Activated naive CD8-positive, alpha-beta T cell treated with anti-CD3 and anti-CD28 coated beads, Interleukin-2, amount 50 U/mL, for 24 hours (primary cell): ENCODE measurements around the gene PRKAG1.
A peak's percentile ranks its signal among the peaks of the same experiment; 100 is the strongest.
"Not testable (repeated sequence)": the region's sequence is repeated elsewhere in the genome, so short reads cannot be mapped to it uniquely, and the experiment has no call there.

Source experiments
- ATAC-seq: fragments of 150-1000 bp; cut with Tn5 transposase; one replicate; pipeline ENCODE4 v1.10.0; 2021
- DNase-seq: peaks from one replicate; pipeline ENCODE4 v3.0.0; 2021
- H3K27ac Mint-ChIP-seq: one replicate; pipeline ENCODE4 v1.8.0; 2021; ENCODE audit warnings: mild to moderate bottlenecking, mixed read lengths
- H3K27me3 Mint-ChIP-seq: one replicate; pipeline ENCODE4 v1.8.0; 2021; ENCODE audit warnings: mixed read lengths
- H3K36me3 Mint-ChIP-seq: one replicate; pipeline ENCODE4 v1.8.0; 2021; ENCODE audit warnings: low read depth, mixed read lengths
- H3K4me1 Mint-ChIP-seq: one replicate; pipeline ENCODE4 v1.8.0; 2021; ENCODE audit warnings: mixed read lengths
- H3K4me3 Mint-ChIP-seq: one replicate; pipeline ENCODE4 v1.8.0; 2021; ENCODE audit warnings: mild to moderate bottlenecking, moderate library complexity, mixed read lengths
- H3K9me3 Mint-ChIP-seq: one replicate; pipeline ENCODE4 v1.8.0; 2021; ENCODE audit warnings: mixed read lengths

Gene PRKAG1

DNA sequence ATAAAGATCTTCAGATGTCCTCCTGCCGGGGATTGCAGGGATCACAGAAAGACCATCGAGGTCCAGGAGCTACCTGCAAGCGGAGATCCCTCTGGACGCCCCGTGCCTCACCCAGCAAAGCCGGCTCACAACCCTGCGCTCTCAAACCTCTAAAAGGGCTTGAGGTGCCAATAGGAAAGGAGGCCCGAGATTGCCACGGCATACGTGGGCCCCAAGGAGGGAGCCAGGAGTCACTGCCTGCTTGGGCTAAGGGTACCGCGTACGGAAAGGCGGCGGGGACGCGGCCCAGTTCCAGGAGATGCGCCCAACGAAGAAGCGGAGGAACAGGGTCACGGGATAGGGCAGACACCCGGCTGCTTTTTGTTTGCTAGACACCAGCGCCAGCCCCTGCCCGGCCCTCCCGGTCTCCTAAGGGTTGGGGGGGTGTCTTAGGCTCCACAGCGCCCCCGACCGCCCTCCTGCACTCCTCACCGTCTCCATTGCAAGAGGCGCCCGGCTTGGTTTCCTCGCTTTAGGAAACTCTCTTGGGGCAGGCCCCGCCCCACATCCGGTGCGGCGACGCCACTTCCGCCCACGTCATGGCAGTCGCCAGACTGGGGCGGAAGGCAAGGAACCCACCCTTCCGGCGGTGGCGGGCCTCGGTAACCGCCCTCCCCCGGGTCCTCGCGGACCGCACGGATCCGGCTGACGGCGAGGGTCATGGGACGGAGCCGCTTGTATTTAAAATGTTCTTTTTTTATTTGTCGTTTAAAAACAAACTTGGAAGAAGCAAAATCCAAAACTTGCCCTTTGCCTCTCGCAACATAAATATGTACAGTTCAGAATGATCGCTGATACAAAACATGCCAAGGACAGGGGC is at the start of gene PRKAG1:
Gene PRKAG1, minus strand, starts transcription at position 516 of the 859 bp plus-strand sequence. Its CDS starts 36 bp downstream, at position 480.
- Mint-ChIP-seq H3K27me3 (no peaks in the 10 kb centered on the region), H3K9me3 (no peaks in the 10 kb centered on the region), H3K36me3 (peaks cover 30% of the 10 kb centered on the region), H3K4me3 (peak within 1 kb of the TSS; percentile 91), H3K27ac (peak within 1 kb of the TSS; percentile 94), H3K4me1 (peaks cover 36% of the 10 kb centered on the region)
- DNase-seq (peak; percentile 96), ATAC-seq (peak; percentile 85)

DNA sequence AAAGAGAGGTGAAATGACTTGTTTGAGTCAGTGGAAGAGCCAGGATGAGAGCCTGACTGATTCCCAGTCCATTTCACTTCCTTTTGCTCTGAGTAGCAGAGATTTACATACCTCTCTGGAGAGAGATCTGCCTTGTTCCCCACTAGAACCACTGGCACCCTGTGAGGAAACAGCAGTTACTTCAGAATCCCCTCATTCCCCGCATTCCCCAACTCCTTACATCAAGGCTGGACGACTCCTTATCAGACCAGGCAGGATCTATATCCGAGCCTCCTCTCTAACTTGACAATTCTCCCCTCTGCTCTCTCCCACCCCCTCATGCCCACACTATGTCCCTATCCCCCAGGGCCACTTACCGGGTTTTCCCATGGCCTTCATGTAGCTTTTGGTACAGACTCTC is 47.5 kb upstream of the PRKAG1 start:
- Mint-ChIP-seq H3K27me3 (no peaks in the 10 kb centered on the region), H3K36me3 (peaks cover 7% of the 10 kb centered on the region), H3K4me1 (peaks cover 28% of the 10 kb centered on the region), H3K9me3 (no peaks in the 10 kb centered on the region), H3K27ac (no peak overlapping the region), H3K4me3 (no peak overlapping the region)
- DNase-seq (no peak), ATAC-seq (no peak)

DNA sequence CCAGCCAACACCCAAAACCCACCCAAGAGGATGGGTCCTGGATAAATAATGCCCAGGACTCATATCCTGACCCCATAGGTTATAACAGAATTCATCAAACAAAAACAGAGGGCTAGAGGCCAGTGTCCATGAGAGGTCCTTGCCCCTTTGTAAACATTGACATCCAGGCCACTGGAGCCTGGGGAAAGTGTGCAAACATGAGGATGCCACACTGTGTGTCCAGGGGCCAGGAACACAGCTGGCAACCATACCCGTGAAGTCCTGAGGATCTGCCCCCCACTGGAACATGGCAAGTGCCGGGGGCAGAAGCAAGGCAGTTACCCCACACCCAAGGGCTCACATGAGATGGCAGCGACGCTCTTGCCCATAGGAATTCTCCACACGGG is 46.2 kb upstream of the PRKAG1 start:
- peaks cover 22% of the 10 kb centered on the region for H3K4me1 Mint-ChIP-seq
- H3K36me3 Mint-ChIP-seq: peaks cover 7% of the 10 kb centered on the region
- no peak overlapping the region for H3K4me3 Mint-ChIP-seq
- H3K9me3 Mint-ChIP-seq: no peaks in the 10 kb centered on the region
- H3K27ac Mint-ChIP-seq: no peak overlapping the region
- no peak for ATAC-seq
- H3K27me3 Mint-ChIP-seq: no peaks in the 10 kb centered on the region
- no peak for DNase-seq

DNA sequence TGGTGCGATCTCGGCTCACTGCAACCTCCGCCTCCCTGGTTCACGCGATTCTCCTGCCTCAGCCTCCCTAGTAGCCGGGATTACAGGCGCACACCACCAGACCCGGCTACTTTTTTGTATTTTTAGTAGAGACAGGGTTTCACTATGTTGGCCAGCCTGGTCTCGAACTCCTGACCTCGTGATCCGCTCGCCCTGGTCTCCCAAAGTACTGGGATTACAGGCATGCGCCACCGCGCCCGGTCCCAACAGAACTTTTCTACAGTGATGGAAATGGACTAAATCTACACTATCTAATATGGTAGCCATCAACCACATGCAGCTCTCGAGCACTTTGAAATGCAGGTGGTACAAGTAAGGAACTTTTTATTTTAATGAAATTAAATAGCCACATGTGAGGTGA is 43.3 kb upstream of the PRKAG1 start:
- Mint-ChIP-seq H3K4me3 (peak overlapping the region; percentile 95), H3K4me1 (peaks cover 29% of the 10 kb centered on the region)
- not testable (repeated sequence) for H3K27ac Mint-ChIP-seq, DNase-seq, H3K27me3 Mint-ChIP-seq, ATAC-seq, H3K9me3 Mint-ChIP-seq, H3K36me3 Mint-ChIP-seq

DNA sequence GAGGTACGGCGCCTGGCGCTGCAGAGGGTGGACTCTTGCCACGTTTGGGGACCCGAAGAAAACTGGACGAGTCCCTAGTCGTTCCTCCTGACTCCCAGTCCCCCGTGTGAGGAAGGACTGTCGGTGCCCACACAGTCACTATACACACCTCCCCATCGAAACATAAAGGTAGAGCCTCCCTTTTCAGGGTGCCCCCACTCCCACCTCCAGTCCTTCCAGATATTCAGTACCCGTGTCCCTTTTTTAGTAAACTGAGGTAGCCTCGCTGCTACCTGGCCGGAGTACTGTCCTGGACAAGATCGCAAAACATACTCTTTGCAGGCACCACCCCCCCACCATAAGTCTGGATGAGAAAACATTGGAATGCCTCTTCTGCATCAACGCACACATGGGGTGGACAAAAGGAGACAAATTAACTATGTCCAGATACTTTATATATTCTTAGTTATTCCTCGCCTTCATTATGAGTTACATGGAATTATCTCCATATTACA is 42.6 kb upstream of the PRKAG1 start:
- H3K36me3 Mint-ChIP-seq: peaks cover 7% of the 10 kb centered on the region
- ATAC-seq (no peak), DNase-seq (no peak)
- peak overlapping the region; percentile 95 for H3K27ac Mint-ChIP-seq
- H3K4me3 Mint-ChIP-seq: peak overlapping the region; percentile 95
- H3K9me3 Mint-ChIP-seq: no peaks in the 10 kb centered on the region
- H3K27me3 Mint-ChIP-seq: no peaks in the 10 kb centered on the region
- peaks cover 37% of the 10 kb centered on the region for H3K4me1 Mint-ChIP-seq

DNA sequence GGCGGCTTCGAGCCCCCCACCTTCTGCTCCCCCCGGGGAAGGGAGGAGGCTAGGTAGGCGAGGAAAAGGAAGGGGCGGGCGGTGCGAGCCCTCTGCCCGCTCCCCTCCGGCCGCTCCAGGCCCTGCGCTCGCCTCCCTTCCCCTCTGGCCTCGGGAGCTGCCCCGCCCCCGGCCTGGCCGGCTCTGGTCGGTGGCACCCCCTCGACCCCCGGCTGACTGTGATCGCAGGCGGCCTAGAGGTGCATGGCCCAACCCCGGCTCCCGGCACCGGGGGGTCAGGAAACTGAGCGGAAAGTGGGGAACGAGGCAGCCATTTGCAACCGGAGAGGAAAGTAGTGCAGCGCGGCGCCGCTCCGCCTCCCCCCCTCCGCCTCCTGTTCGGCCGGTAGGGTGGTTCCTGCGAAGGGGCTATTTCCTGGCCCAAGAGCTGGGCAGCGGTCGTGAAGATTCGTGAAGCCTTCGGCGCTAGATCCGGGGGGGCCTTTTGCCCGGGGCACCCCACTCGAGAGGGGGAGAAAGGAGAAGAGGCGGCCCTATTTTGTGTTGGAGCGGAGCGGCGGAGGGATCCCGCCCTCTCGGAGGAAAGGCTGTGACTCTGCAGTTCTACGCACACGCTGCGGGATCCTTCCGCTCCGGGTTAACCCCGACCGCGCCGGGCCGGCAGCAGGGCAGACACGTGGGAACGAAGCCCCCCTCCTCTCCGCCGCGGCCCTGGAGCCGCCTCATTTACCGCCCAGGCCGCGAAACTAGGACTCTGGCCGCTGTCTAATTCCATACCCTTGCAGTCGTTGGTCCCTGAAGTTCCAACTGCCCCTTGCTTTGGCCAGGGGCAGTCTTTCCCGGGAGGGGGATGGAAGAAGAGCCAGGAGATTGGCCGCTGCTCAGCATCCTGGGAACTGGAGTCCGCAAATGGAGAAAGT is 41.9 kb upstream of the PRKAG1 start, which contains the start of gene KMT2D:
Gene KMT2D, minus strand, starts transcription at position 558 of the 920 bp plus-strand sequence. CDS start 5,470 bp downstream, outside the sequence.
- H3K36me3 Mint-ChIP-seq: peaks cover 12% of the 10 kb centered on the region
- no peaks in the 10 kb centered on the region for H3K27me3 Mint-ChIP-seq
- peak within 1 kb of the TSS; percentile 97 for H3K4me3 Mint-ChIP-seq
- peak; percentile 89 for DNase-seq
- ATAC-seq: peak; percentile 78
- H3K9me3 Mint-ChIP-seq: no peaks in the 10 kb centered on the region
- H3K27ac Mint-ChIP-seq: peak within 1 kb of the TSS; percentile 95
- peaks cover 44% of the 10 kb centered on the region for H3K4me1 Mint-ChIP-seq

DNA sequence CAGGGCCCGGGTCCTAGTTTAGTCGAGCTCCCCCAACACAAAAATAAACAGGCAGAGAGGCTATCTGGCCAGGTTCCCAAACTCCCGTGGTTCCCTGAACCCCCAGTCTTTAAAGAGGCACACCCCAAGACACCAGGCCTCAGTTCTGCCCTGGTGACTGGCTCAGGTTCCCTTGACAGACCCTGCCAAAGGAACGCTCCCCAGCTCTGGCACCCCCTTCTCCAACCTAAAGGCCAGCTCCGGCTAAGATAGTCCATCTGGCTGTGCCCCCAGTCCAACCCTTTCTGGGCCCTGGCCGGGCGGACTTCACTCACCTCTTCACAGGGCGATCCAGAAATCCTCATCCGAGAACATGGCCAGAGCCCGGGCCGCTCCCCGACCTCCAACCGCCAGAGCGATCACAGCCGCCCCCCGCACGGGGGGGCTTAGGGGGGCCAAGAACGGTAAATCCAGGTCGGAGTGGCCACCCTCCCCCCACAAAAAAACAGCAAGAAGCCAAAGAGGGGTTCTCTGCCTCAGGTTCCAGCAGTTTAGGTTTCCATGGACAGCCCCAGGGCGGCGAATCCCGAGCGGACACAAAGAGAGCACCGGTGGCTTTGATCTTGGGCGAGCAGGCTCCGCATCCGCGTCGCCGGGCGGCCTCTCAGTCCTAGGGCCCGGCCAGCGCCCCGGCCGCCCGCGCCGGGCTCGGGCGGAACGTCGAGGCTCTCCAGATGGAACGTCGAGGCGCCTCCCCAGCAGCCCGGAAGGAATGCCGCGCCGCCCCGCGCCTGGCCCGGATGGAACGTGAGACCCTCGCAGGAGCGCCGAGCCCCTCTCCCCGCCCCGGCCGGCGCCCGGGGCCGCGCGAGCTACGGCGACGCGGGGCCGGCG is 41.0 kb upstream of the PRKAG1 start:
- Mint-ChIP-seq H3K4me1 (peaks cover 53% of the 10 kb centered on the region), H3K27me3 (no peaks in the 10 kb centered on the region), H3K27ac (peak overlapping the region; percentile 90), H3K36me3 (peaks cover 16% of the 10 kb centered on the region), H3K9me3 (no peaks in the 10 kb centered on the region), H3K4me3 (peak overlapping the region; percentile 97)
- ATAC-seq (peak; percentile 5), DNase-seq (peak; percentile 29)

DNA sequence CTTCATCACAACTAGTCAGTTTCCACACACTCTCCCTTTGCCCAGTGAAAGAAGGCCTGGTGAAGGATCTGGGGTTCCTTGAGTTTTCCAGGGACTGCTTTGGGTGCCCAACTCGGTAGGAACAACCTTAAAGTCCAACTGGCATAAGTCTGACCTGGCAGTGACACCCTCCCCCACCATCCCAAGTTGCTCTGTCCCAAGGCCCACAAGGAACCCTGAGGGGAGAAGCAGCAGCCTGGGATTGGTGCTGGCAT is 40.4 kb upstream of the PRKAG1 start:
- no peaks in the 10 kb centered on the region for H3K27me3 Mint-ChIP-seq
- peak overlapping the region; percentile 97 for H3K4me3 Mint-ChIP-seq

DNA sequence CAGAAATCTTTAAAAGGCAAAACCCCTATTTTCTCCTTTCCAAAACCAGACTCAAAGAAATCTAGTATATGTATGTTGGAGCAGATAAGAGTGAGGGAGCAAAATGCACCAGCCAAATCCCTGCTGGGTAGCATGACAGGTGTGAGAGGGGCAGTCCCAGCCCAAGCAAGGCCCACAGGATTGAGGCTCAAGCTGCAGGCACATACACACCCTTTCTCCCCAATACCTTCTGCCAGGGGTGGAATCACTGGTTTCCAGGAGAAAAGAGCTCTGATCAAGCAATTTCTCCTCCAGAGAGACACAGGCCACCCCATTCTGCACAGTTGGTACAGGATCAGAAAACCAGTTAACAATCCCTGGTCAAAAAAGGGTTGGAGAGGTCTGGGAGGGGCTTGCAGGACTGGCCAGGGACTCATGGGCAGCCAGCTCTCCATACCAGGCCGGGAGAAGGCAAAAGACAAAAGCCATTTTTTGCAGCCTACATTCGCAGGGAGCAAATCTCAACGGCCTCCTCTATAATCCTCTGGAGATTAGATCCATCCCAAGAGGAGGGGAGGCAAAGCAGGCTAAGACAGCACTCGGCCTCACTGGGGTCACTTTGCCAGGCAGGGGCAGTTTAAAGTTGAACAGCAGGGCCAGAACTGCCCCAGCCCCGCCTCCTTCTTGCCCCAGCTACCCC is 39.9 kb upstream of the PRKAG1 start:
- H3K27me3 Mint-ChIP-seq: no peaks in the 10 kb centered on the region
- H3K27ac Mint-ChIP-seq: peak overlapping the region; percentile 90
- no peaks in the 10 kb centered on the region for H3K9me3 Mint-ChIP-seq
- DNase-seq (no peak), ATAC-seq (no peak)
- peak overlapping the region; percentile 97 for H3K4me3 Mint-ChIP-seq
- peaks cover 51% of the 10 kb centered on the region for H3K4me1 Mint-ChIP-seq
- peaks cover 23% of the 10 kb centered on the region for H3K36me3 Mint-ChIP-seq

More for the DNA sequence above, 40.4 kb upstream of the PRKAG1 start:
- H3K9me3 Mint-ChIP-seq: no peaks in the 10 kb centered on the region
- H3K4me1 Mint-ChIP-seq: peaks cover 53% of the 10 kb centered on the region
- no peak for ATAC-seq
- peak overlapping the region; percentile 90 for H3K27ac Mint-ChIP-seq
- DNase-seq: peak; percentile 12
- H3K36me3 Mint-ChIP-seq: peaks cover 19% of the 10 kb centered on the region

DNA sequence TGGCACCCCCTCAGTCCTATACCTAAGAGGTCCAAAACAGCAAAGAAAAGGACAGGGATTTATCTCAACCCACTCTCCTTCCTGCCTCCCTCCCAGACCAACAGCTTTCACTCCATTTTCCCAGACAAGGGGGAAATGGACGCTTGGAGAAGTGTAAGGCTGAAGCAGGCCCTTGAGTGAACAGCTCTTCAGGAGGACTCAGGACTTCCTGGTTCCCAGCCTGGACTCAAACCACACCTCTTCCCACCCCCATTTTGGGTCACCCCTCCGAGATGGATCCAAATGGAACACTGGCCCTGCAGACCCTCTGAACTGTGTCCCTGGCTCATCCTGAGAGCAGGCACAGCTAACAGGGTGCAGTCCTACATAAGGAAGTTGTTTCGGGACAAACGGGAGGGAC is 39.3 kb upstream of the PRKAG1 start:
- Mint-ChIP-seq H3K27ac (peak overlapping the region; percentile 61), H3K9me3 (no peaks in the 10 kb centered on the region), H3K4me1 (peaks cover 51% of the 10 kb centered on the region), H3K4me3 (peak overlapping the region; percentile 97), H3K27me3 (no peaks in the 10 kb centered on the region), H3K36me3 (peaks cover 27% of the 10 kb centered on the region)
- DNase-seq (no peak), ATAC-seq (no peak)

DNA sequence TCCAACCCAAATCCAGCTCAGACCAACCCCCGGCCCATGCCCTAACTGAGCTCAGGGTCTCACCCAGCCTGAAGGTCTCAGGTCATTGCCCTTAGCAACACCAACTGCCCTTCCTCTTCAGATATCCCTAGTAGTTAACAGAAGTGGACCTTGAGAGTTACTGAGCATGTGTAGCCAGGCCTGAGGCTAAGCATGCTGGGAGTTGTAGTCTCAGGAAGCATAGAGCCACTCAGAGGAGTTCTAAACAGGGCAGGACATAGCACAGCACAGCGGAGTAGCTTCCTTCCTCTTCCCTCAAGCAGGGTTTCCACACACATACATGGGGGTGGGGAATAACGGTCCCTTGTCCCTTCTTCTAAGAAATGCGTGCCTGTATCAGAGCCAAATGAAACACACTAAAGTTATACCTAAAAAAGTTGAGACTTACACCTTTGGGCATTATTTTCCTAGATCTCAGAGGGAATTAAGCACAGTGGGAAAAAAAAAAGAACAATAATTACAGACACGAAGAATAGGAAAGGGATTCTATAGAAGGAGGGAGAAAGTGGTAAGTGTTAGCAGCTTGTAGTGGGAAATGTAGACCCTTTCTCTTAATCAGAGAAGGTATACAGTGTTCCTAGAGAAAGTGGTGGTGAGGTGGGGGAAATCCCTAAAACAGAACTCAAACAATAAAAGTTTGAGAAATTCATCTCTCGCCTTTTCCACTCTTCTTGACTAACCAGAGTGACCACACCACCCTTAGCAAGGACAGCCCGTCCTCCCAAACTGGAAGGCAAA is 37.6 kb upstream of the PRKAG1 start:
- DNase-seq (peak; percentile 38), ATAC-seq (peak; percentile 83)
- Mint-ChIP-seq H3K36me3 (peaks cover 41% of the 10 kb centered on the region), H3K27me3 (no peaks in the 10 kb centered on the region), H3K27ac (peak overlapping the region; percentile 73), H3K4me3 (peak overlapping the region; percentile 97), H3K4me1 (peaks cover 43% of the 10 kb centered on the region), H3K9me3 (no peaks in the 10 kb centered on the region)

DNA sequence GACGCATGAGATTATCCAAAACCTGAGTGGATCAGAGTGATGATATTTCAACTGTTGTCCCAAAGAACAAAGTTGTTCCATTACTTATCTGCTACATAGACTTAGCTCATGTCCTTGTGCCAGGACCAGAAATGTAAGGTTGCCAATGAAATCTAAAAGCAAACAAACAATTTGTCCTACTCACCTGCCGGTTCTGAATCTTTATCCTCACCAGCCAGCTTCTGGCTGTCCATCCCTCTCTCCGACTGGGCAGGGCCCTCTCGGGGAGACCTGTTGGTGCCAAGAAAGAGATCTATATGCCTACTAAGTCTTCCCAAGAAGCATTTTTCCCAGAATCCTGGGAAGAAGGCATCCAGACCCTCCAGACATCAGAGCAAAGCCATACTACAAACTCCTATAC is 36.5 kb upstream of the PRKAG1 start:
- no peak for ATAC-seq
- Mint-ChIP-seq H3K27ac (no peak overlapping the region), H3K4me1 (peaks cover 41% of the 10 kb centered on the region), H3K27me3 (no peaks in the 10 kb centered on the region), H3K4me3 (no peak overlapping the region), H3K9me3 (no peaks in the 10 kb centered on the region), H3K36me3 (peaks cover 49% of the 10 kb centered on the region)
- DNase-seq: no peak

DNA sequence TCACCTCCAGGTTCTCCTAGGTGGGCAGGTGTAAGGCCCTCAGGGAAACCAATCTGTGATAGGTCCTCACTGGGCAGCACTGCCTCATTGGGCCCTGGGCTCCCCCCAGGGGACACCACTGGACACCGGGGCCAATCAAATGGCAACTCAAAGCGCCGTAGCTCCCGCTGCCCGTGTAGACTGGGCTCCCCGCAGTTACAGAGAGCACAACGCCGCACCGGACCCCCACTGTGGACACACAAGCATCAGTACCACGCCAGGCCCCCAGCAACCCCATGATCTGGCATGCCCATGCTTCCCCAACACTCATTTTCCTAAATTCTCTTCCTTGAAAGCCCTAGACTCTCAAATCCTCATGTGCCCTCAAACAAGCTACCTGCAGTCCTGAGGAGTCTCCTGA is 35.9 kb upstream of the PRKAG1 start:
- Mint-ChIP-seq H3K36me3 (peaks cover 49% of the 10 kb centered on the region), H3K4me1 (peaks cover 41% of the 10 kb centered on the region), H3K4me3 (no peak overlapping the region), H3K9me3 (no peaks in the 10 kb centered on the region), H3K27ac (peak overlapping the region; percentile 28), H3K27me3 (no peaks in the 10 kb centered on the region)
- ATAC-seq: no peak
- DNase-seq: no peak
